Measurements from ENCODE around the gene ZNF439. TPM values are rescaled to one million over a fixed set of nuclear protein-coding genes. Genes with fewer than 3 reads are reported as not detected.
"Not testable (repeated sequence)": the region's sequence is repeated elsewhere in the genome, so short reads cannot be mapped to it uniquely, and the experiment has no call there.

The ZNF439 gene
- total RNA-seq, 5 donors from 2014 or later (not counting 1 experiment from before 2014, with no cell fraction given) = 6.6 to 25.3 (median 16.5) TPM

- DNase-seq = peak; percentile 9 to 65 (median 44)
- under 1% methylated on average over 46 of the region's 56 CpGs for WGBS (ENCODE audit: insufficient coverage)
- Histone ChIP-seq H3K27me3 (replicated peaks in 1 of 2; ENCODE audit: control insufficient read depth in 2 of 2, extremely low read depth in 1 of 2, insufficient read depth in 2 of 2, low read length in 1 of 2) (no peaks in the 10 kb centered on the region), H3K4me3 (ENCODE audit: control insufficient read depth in 1 of 2, extremely low read depth in 1 of 2, low read length in 1 of 2) (peak within 1 kb of the TSS; percentile 77 to 85), H3K27ac (ENCODE audit: low read length) (peak within 1 kb of the TSS; percentile 59), H3K4me1 (ENCODE audit: control insufficient read depth in 1 of 2, extremely low read depth in 1 of 2, insufficient read depth in 2 of 2, low read length in 2 of 2) (peaks cover 0 to 24% of the 10 kb centered on the region in 2 experiments), H3K36me3 (ENCODE audit: control insufficient read depth in 2 of 2, extremely low read depth in 1 of 2, insufficient read depth in 1 of 2, low read length in 1 of 2) (no peaks in the 10 kb centered on the region), H3K9me3 (no peaks in the 10 kb centered on the region)
- ChIA-PET CTCF (interaction anchor here in 1 of 2 donors (0.6 to 1.2 kb wide), 3 partner anchors 90 to 101 kb away, joined by 3 to 7 read pairs (median 4); partner anchors contain the start of gene ZNF491), POLR2A (no interaction called here)
- H3K27ac Mint-ChIP-seq = peak within 1 kb of the TSS; percentile 85 to 91
- H3K36me3 Mint-ChIP-seq = no peaks in the 10 kb centered on the region
- H3K4me3 Mint-ChIP-seq = peak within 1 kb of the TSS; percentile 89 to 94 (median 89)
- peaks cover 0 to 5% (median 3%) of the 10 kb centered on the region in 3 donors for H3K9me3 Mint-ChIP-seq
- H3K27me3 Mint-ChIP-seq = no peaks in the 10 kb centered on the region
- ATAC-seq (replicated peaks in 1 of 4) = peak; percentile 84 to 92 (median 89)
- peaks cover 28 to 31% (median 29%) of the 10 kb centered on the region in 3 donors for H3K4me1 Mint-ChIP-seq
Observed at GRCh38 chr19:11887611-11888531, 39.3 kb downstream of the ZNF439 start, which contains the start of gene ZNF69. Gene ZNF69, plus strand, starts transcription at chr19:11887782. Its CDS starts 142 bp downstream, at chr19:11887924.

- H3K27me3 ChIP-seq (replicated peaks in 1 of 2; ENCODE audit: control insufficient read depth in 2 of 2, extremely low read depth in 1 of 2, insufficient read depth in 2 of 2, low read length in 1 of 2); H3K27me3 Mint-ChIP-seq; H3K9me3 ChIP-seq; POLR2A ChIA-PET; CTCF ChIA-PET; H3K4me3 ChIP-seq (ENCODE audit: control insufficient read depth in 1 of 2, extremely low read depth in 1 of 2, low read length in 1 of 2); H3K9me3 Mint-ChIP-seq; H3K27ac ChIP-seq (ENCODE audit: low read length); ATAC-seq (replicated peaks in 1 of 4); H3K36me3 ChIP-seq (ENCODE audit: control insufficient read depth in 2 of 2, extremely low read depth in 1 of 2, insufficient read depth in 1 of 2, low read length in 1 of 2); DNase-seq: not testable (repeated sequence)
- H3K4me1 ChIP-seq (ENCODE audit: control insufficient read depth in 1 of 2, extremely low read depth in 1 of 2, insufficient read depth in 2 of 2, low read length in 2 of 2) = peaks cover 0 to 24% of the 10 kb centered on the region in 2 experiments
- H3K36me3 Mint-ChIP-seq = peaks cover 12% of the 10 kb centered on the region
- H3K4me1 Mint-ChIP-seq = peaks cover 28 to 35% (median 31%) of the 10 kb centered on the region in 3 donors
- peak overlapping the region in 1 of 2 donors; percentile 34 for H3K27ac Mint-ChIP-seq
- H3K4me3 Mint-ChIP-seq = peak overlapping the region in 2 of 3 donors; percentile 49 to 94
- no CpG with 5 or more reads among the region's 6 CpGs for WGBS (ENCODE audit: insufficient coverage)
Observed at GRCh38 chr19:11889901-11890300, 41.4 kb downstream of the ZNF439 start.

- DNase-seq = no peak
- Histone ChIP-seq H3K9me3 (no peaks in the 10 kb centered on the region), H3K27ac (ENCODE audit: low read length) (no peak overlapping the region), H3K36me3 (ENCODE audit: control insufficient read depth in 2 of 2, extremely low read depth in 1 of 2, insufficient read depth in 1 of 2, low read length in 1 of 2) (no peaks in the 10 kb centered on the region), H3K27me3 (replicated peaks in 1 of 2; ENCODE audit: control insufficient read depth in 2 of 2, extremely low read depth in 1 of 2, insufficient read depth in 2 of 2, low read length in 1 of 2) (no peaks in the 10 kb centered on the region), H3K4me1 (ENCODE audit: control insufficient read depth in 1 of 2, extremely low read depth in 1 of 2, insufficient read depth in 2 of 2, low read length in 2 of 2) (peaks cover 0 to 24% of the 10 kb centered on the region in 2 experiments), H3K4me3 (ENCODE audit: control insufficient read depth in 1 of 2, extremely low read depth in 1 of 2, low read length in 1 of 2) (no peak overlapping the region)
- H3K36me3 Mint-ChIP-seq = peaks cover 18% of the 10 kb centered on the region
- H3K4me1 Mint-ChIP-seq = peaks cover 28 to 35% (median 31%) of the 10 kb centered on the region in 3 donors
- no peak for ATAC-seq (replicated peaks in 1 of 4)
- ChIA-PET POLR2A (no interaction called here), CTCF (no interaction called here)
- no peak overlapping the region for H3K27ac Mint-ChIP-seq
- H3K9me3 Mint-ChIP-seq = peaks cover 3 to 9% (median 5%) of the 10 kb centered on the region in 3 donors
- 95% methylated on average over 3 of the region's 5 CpGs for WGBS (ENCODE audit: insufficient coverage)
- no peaks in the 10 kb centered on the region for H3K27me3 Mint-ChIP-seq
- no peak overlapping the region for H3K4me3 Mint-ChIP-seq
Observed at GRCh38 chr19:11890634-11891033, 42.1 kb downstream of the ZNF439 start.

GRCh38 chr19:11894851-11895250 is 46.3 kb downstream of the ZNF439 start:
- Mint-ChIP-seq H3K4me1 (peaks cover 2 to 8% (median 3%) of the 10 kb centered on the region in 3 donors), H3K4me3 (no peak overlapping the region), H3K9me3 (peaks cover 2 to 14% (median 9%) of the 10 kb centered on the region in 3 donors), H3K27ac (no peak overlapping the region), H3K27me3 (no peaks in the 10 kb centered on the region), H3K36me3 (peaks cover 29% of the 10 kb centered on the region)
- no peaks in the 10 kb centered on the region for H3K4me1 ChIP-seq (ENCODE audit: control insufficient read depth in 1 of 2, extremely low read depth in 1 of 2, insufficient read depth in 2 of 2, low read length in 2 of 2)
- H3K27me3 ChIP-seq (replicated peaks in 1 of 2; ENCODE audit: control insufficient read depth in 2 of 2, extremely low read depth in 1 of 2, insufficient read depth in 2 of 2, low read length in 1 of 2) = no peaks in the 10 kb centered on the region
- 96% methylated on average over 5 of the region's 6 CpGs for WGBS (ENCODE audit: insufficient coverage)
- H3K4me3 ChIP-seq (ENCODE audit: control insufficient read depth in 1 of 2, extremely low read depth in 1 of 2, low read length in 1 of 2) = no peak overlapping the region
- no peaks in the 10 kb centered on the region for H3K36me3 ChIP-seq (ENCODE audit: control insufficient read depth in 2 of 2, extremely low read depth in 1 of 2, insufficient read depth in 1 of 2, low read length in 1 of 2)
- POLR2A ChIA-PET = no interaction called here
- H3K9me3 ChIP-seq = no peaks in the 10 kb centered on the region
- no peak for DNase-seq
- CTCF ChIA-PET = interaction anchor here in 1 of 2 donors (0.6 kb wide), 1 partner anchor 26 kb away, joined by 3 read pairs; no protein-coding TSS in a partner anchor
- no peak overlapping the region for H3K27ac ChIP-seq (ENCODE audit: low read length)
- no peak for ATAC-seq (replicated peaks in 1 of 4)

GRCh38 chr19:11902228-11902627 is 53.7 kb downstream of the ZNF439 start:
- CTCF ChIA-PET = no interaction called here
- H3K4me1 Mint-ChIP-seq = no peaks in the 10 kb centered on the region
- no peak for ATAC-seq (replicated peaks in 1 of 4)
- no peak overlapping the region for H3K27ac Mint-ChIP-seq
- peaks cover 9 to 43% (median 35%) of the 10 kb centered on the region in 3 donors for H3K9me3 Mint-ChIP-seq
- Histone ChIP-seq H3K4me1 (ENCODE audit: control insufficient read depth in 1 of 2, extremely low read depth in 1 of 2, insufficient read depth in 2 of 2, low read length in 2 of 2) (no peaks in the 10 kb centered on the region), H3K27me3 (replicated peaks in 1 of 2; ENCODE audit: control insufficient read depth in 2 of 2, extremely low read depth in 1 of 2, insufficient read depth in 2 of 2, low read length in 1 of 2) (no peaks in the 10 kb centered on the region), H3K36me3 (ENCODE audit: control insufficient read depth in 2 of 2, extremely low read depth in 1 of 2, insufficient read depth in 1 of 2, low read length in 1 of 2) (peaks cover 10 to 13% of the 10 kb centered on the region in 2 donors), H3K27ac (ENCODE audit: low read length) (no peak overlapping the region), H3K9me3 (peaks cover 16% of the 10 kb centered on the region), H3K4me3 (ENCODE audit: control insufficient read depth in 1 of 2, extremely low read depth in 1 of 2, low read length in 1 of 2) (no peak overlapping the region)
- H3K36me3 Mint-ChIP-seq = peaks cover 53% of the 10 kb centered on the region
- no peak for DNase-seq
- no peak overlapping the region for H3K4me3 Mint-ChIP-seq
- POLR2A ChIA-PET = no interaction called here
- WGBS (ENCODE audit: insufficient coverage) = no CpG with 5 or more reads among the region's 3 CpGs
- no peaks in the 10 kb centered on the region for H3K27me3 Mint-ChIP-seq

- peaks cover 10 to 13% of the 10 kb centered on the region in 2 donors for H3K36me3 ChIP-seq (ENCODE audit: control insufficient read depth in 2 of 2, extremely low read depth in 1 of 2, insufficient read depth in 1 of 2, low read length in 1 of 2)
- Mint-ChIP-seq H3K9me3 (peaks cover 10 to 45% (median 37%) of the 10 kb centered on the region in 3 donors), H3K36me3 (peaks cover 49% of the 10 kb centered on the region), H3K27me3 (no peaks in the 10 kb centered on the region), H3K4me3 (no peak overlapping the region), H3K27ac (no peak overlapping the region), H3K4me1 (no peaks in the 10 kb centered on the region)
- no peak for ATAC-seq (replicated peaks in 1 of 4)
- DNase-seq = no peak
- no peaks in the 10 kb centered on the region for H3K4me1 ChIP-seq (ENCODE audit: control insufficient read depth in 1 of 2, extremely low read depth in 1 of 2, insufficient read depth in 2 of 2, low read length in 2 of 2)
- H3K4me3 ChIP-seq (ENCODE audit: control insufficient read depth in 1 of 2, extremely low read depth in 1 of 2, low read length in 1 of 2) = no peak overlapping the region
- H3K27ac ChIP-seq (ENCODE audit: low read length) = no peak overlapping the region
- ChIA-PET POLR2A (no interaction called here), CTCF (no interaction called here)
- WGBS (ENCODE audit: insufficient coverage) = 94% methylated on average over 2 of the region's 3 CpGs
- peaks cover 16% of the 10 kb centered on the region for H3K9me3 ChIP-seq
- H3K27me3 ChIP-seq (replicated peaks in 1 of 2; ENCODE audit: control insufficient read depth in 2 of 2, extremely low read depth in 1 of 2, insufficient read depth in 2 of 2, low read length in 1 of 2) = no peaks in the 10 kb centered on the region
Observed at GRCh38 chr19:11905928-11906327, 57.4 kb downstream of the ZNF439 start.
